WI38 (cell line): ENCODE measurements around the gene ALDH7A1.

ENCODE experiments used
- H3K4me3 ChIP-seq: 2 replicates; pipeline ENCODE4 v1.5.1; 2011; ENCODE audit warnings: low read depth, mild to moderate bottlenecking, control low read depth, low read length
- TF ChIP-seq, protein P1 (sequence below): IDR thresholded peaks from 2 replicates; pipeline ENCODE4 v1.5.1; 2012; ENCODE audit warnings: low read depth, mild to moderate bottlenecking, control low read depth, low read length

The ALDH7A1 gene

DNA sequence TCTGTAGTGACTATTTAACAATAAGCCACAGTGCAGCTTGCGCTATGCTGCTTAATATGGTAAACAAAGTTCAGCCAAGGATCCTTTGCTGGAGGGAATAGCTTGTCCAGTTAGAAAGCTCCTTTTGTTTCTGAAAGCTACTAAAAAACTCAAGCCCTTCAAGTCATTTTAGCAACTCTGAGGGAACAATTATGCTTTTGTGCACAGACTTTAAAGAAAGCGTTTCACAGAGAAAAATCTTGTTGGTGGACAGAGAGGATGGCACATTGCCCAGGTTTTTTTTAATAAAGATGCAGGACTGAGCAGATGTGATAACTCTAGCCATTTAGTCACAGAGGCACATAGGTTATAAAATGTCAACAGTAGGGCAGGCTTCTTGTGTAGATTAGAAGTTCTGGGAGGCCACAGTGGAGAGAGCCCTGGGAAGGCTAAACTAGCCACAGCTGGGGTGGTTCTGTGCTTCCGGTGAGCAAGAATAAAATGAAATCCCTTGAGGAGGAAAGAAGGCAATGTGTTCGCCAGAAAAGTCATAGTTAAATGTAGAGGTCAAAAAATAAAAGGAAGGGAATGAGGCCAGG lies 63.4 kb downstream of the ALDH7A1 start:
- TF ChIP-seq, protein P1, sequence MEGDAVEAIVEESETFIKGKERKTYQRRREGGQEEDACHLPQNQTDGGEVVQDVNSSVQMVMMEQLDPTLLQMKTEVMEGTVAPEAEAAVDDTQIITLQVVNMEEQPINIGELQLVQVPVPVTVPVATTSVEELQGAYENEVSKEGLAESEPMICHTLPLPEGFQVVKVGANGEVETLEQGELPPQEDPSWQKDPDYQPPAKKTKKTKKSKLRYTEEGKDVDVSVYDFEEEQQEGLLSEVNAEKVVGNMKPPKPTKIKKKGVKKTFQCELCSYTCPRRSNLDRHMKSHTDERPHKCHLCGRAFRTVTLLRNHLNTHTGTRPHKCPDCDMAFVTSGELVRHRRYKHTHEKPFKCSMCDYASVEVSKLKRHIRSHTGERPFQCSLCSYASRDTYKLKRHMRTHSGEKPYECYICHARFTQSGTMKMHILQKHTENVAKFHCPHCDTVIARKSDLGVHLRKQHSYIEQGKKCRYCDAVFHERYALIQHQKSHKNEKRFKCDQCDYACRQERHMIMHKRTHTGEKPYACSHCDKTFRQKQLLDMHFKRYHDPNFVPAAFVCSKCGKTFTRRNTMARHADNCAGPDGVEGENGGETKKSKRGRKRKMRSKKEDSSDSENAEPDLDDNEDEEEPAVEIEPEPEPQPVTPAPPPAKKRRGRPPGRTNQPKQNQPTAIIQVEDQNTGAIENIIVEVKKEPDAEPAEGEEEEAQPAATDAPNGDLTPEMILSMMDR, result no peak
- H3K4me3 ChIP-seq, result no peak overlapping the region

DNA sequence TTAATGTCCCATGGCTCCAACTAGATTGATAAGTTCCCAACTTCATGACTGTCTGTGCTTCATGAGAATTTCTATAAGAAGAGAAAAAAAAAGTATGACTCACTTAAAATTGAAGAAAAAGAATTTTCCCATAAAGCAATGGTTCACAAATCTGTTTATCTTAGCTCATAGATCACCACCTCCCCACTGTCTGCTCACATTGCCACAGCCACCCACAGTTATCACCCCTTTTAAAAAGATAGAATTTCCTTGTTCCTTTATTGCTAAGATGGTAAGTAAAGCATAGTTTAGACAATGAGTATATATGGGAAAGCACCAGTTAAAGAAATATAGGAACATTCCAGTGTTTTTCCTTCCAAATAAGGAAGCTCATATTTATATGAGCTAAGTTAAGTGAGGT lies 67.1 kb downstream of the ALDH7A1 start:
- TF ChIP-seq, protein P1, result no peak
- H3K4me3 ChIP-seq, result no peak overlapping the region

DNA sequence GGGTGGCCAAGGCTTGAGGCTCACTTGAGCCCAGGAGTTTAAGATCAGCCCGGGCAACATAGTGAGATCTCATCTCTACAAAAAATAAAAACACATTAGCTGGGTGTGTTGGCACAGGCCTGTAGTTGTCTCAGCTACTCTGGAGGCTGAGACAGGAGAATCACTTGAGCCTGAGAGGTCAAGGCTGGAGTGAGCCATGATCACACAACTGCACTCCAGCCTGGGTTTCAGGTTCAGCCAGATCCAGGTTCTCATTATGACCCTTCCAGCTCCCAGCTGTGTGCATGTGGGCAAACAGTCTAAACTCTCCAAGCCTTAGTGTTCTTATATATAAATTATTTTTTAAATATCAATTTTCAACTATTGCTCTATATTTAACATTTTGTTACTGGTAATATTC lies 67.9 kb downstream of the ALDH7A1 start:
- H3K4me3 ChIP-seq, result no peak overlapping the region
- TF ChIP-seq, protein P1, result no peak

DNA sequence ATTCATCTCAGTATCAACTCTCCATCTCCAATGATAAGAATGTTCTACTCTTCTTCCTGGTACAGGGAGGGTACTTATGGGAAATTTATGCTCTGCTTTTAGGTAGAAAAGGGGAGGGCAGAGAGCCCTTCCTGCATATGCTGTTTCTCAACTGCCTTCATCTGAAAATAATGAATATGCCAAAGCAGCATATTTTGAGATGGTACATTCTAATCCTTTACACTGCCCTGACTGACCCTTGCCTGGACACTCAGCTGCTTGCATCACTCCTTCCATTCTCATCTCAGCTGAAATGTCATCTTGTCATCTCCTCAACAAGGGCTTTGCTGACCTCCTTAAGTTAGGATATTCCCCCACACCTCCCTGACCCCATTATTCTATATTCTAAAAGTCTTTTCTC lies 68.5 kb downstream of the ALDH7A1 start:
- no peak overlapping the region for H3K4me3 ChIP-seq
- TF ChIP-seq, protein P1, result no peak

DNA sequence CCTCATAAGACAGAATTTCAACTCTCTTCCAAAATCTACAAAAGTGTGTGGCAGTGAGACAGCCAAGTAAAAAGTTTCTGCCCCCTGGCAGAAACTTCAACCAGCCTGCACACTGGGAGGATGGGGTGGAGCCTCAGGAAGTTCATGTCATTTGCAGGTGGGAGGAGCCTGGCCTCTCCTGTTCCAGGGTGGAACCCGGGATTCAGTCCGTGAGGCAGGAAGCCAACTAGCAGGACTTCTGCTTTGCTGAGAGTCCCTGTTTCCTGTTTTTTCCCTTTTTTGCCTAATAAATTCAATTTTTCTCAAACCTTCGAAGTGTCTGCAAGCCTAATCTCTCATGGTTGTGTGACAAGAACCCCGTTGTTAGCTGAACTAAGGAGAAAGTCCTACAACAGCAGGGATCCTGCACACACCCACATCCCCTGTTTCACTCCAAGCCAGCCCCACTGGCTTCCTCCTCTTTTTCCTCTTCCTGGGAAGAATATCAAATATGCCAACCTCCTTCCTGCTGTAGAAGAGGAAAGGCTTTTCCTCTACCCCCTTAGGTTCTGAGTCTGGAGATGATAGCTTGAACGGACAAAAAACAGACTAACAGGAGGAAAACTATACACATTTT lies 69.3 kb downstream of the ALDH7A1 start:
- no peak overlapping the region for H3K4me3 ChIP-seq
- TF ChIP-seq, protein P1, result no peak

DNA sequence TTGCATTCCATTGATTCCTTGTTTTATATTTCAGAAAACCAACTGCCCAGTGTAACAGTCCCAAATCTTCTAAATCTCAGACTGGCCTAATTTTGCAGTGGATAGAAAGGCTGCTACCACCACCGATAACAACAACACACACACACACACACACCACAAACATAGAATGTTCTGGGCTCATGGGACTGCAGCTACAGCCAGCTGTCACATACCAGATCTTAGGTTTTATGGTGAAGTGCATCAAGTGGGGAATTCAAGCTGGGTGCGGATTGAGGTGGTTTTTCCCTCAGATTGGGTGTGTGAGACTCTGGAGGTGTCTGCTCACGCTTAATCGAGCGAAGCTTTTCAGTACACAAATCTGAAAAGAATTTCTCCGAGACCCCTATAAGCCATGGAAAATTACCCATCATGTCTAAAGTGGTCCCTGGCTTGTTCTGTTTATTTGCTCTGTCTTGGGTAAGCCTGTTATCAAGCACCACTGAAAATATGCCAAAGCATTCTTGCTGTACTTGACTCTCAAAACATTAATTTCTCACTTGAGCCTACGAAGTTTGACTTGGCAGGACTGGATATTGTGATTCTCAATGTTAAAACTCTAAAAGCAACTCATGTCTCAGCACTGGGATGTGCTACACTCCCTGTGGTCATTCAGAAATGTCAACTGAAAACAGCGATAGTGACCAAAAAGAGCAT lies 71.1 kb downstream of the ALDH7A1 start:
- H3K4me3 ChIP-seq, result no peak overlapping the region
- TF ChIP-seq, protein P1, result no peak

DNA sequence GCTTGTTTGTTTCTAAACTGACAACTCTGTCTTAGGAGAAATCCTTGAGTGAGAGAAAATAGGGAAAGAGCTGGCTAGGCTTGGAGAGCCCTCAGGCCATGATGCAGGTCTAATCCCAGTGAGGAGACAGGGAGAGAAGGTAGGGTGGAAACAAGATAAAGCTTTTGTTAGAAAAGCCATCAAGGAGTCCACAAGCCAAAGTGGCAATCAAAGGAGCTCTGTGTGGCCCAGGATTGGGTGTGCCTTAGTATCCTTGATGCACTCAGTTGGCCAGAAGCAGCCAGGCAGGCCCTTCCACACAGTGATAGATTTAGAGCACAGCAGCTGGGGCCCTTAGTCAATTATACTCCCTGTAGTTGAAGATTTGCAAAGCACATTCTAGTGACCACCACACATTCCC lies 73.9 kb downstream of the ALDH7A1 start:
- H3K4me3 ChIP-seq, result no peak overlapping the region
- TF ChIP-seq, protein P1, result no peak
